Measurements from ENCODE around the gene APPL2. TPM values are rescaled to one million over a fixed set of nuclear protein-coding genes. Genes with fewer than 3 reads are reported as not detected.

Gene APPL2
- polyA plus RNA-seq, 2 of the 4 experiments (the other 2 are of a cell fraction), result 24.1 to 62.6 TPM

- no peak overlapping the region for H3K4me3 ChIP-seq
- H3K4me1 ChIP-seq, result peaks cover 14% of the 10 kb centered on the region; the same call in 2 of the 3 replicates
- peak overlapping the region; percentile 82 for H3K4me2 ChIP-seq
- no peak for FAIRE-seq
- TF ChIP-seq PBX3 (IDR thresholded peaks at IDR 0.05) (no peak), RAD21 (conservative IDR thresholded peaks at IDR 0.05 in 1 of 2, IDR thresholded peaks at IDR 0.05 in 1 of 2) (no peak), EP300 (IDR thresholded peaks at IDR 0.05) (no peak), SREBF2 (IDR thresholded peaks at IDR 0.05) (no peak), JUNB (IDR thresholded peaks at IDR 0.05) (no peak), HDAC2 (IDR thresholded peaks at IDR 0.05) (no peak), SMC3 (IDR thresholded peaks at IDR 0.05) (no peak), HES2 (IDR thresholded peaks at IDR 0.05) (no peak), ZSCAN20 (CRISPR knock-in tag; IDR thresholded peaks at IDR 0.05) (no peak), FOSB (CRISPR knock-in tag; IDR thresholded peaks at IDR 0.05) (no peak), EHMT2 (IDR thresholded peaks at IDR 0.05; ENCODE audit: low read depth) (no peak), RARB (CRISPR knock-in tag; IDR thresholded peaks at IDR 0.05) (no peak), PHF8 (IDR thresholded peaks at IDR 0.05; ENCODE audit: borderline replicate concordance, low read depth) (no peak), TFCP2L1 (CRISPR knock-in tag; IDR thresholded peaks at IDR 0.05) (no peak), RCOR1 (IDR thresholded peaks at IDR 0.05; ENCODE audit: low read depth, low read length) (no peak), RNF2 (IDR thresholded peaks at IDR 0.05; ENCODE audit: borderline replicate concordance, low read depth) (no peak), KDM5A (IDR thresholded peaks at IDR 0.05) (no peak), MAFK (IDR thresholded peaks at IDR 0.05; ENCODE audit: partially characterized antibody) (no peak), POLR2A (IDR thresholded peaks at IDR 0.05; ENCODE audit: low read length) (no peak)
- CTCF ChIA-PET, result interaction anchor here (0.8 to 6.4 kb wide), 5 partner anchors 10 to 151 kb away, joined by 3 to 49 read pairs (median 9); no protein-coding TSS in a partner anchor
- 93% methylated on average over 4 of the region's 4 CpGs for WGBS (ENCODE audit: missing lambda C conversion rate)
- no peak for ATAC-seq
- H3K9me3 ChIP-seq, result no peaks in the 10 kb centered on the region
- POLR2A ChIA-PET, result no interaction called here
- DNase-seq (ENCODE audit: low read depth in 1 of 2, low spot score in 1 of 2), result no peak
- no peak overlapping the region for H3K27ac ChIP-seq
Measured at GRCh38 chr12:105233041-105233905, 2.7 kb downstream of the APPL2 start.

GRCh38 chr12:105231396-105231795 lies 4.6 kb downstream of the APPL2 start:
- WGBS (ENCODE audit: missing lambda C conversion rate), result 85% methylated on average over 5 of the region's 5 CpGs
- FAIRE-seq (no peak), ATAC-seq (no peak), DNase-seq (ENCODE audit: low read depth in 1 of 2, low spot score in 1 of 2) (no peak)
- ChIA-PET CTCF (interaction anchor here (1.0 to 6.4 kb wide), 3 partner anchors 19 to 153 kb away, joined by 4 to 49 read pairs (median 5); no protein-coding TSS in a partner anchor), POLR2A (no interaction called here)
- Histone ChIP-seq H3K9me3 (no peaks in the 10 kb centered on the region), H3K4me1 (peaks cover 14% of the 10 kb centered on the region; the same call in 1 of the 3 replicates), H3K27ac (no peak overlapping the region), H3K4me2 (no peak overlapping the region), H3K4me3 (no peak overlapping the region)
- TF ChIP-seq EHF (CRISPR knock-in tag; IDR thresholded peaks at IDR 0.05) (no peak), CHD2 (IDR thresholded peaks at IDR 0.05; ENCODE audit: low read length, partially characterized antibody) (no peak), POLR2A (IDR thresholded peaks at IDR 0.05; ENCODE audit: low read length) (no peak), EHMT2 (IDR thresholded peaks at IDR 0.05; ENCODE audit: low read depth) (no peak), MAFK (IDR thresholded peaks at IDR 0.05; ENCODE audit: partially characterized antibody) (no peak), ATOH8 (CRISPR knock-in tag; IDR thresholded peaks at IDR 0.05; ENCODE audit: low read depth) (no peak), SREBF2 (IDR thresholded peaks at IDR 0.05) (no peak), RAD21 (conservative IDR thresholded peaks at IDR 0.05 in 1 of 2, IDR thresholded peaks at IDR 0.05 in 1 of 2) (no peak), SMC3 (IDR thresholded peaks at IDR 0.05) (no peak), RNF2 (IDR thresholded peaks at IDR 0.05; ENCODE audit: borderline replicate concordance, low read depth) (no peak), CBX8 (IDR thresholded peaks at IDR 0.05) (no peak), HES2 (IDR thresholded peaks at IDR 0.05) (no peak), E2F6 (IDR thresholded peaks at IDR 0.05; ENCODE audit: borderline replicate concordance, low read depth) (no peak)

Measured in A549 (cell line).